Measurements from ENCODE around the gene SPATA33. TPM values are rescaled to one million over a fixed set of nuclear protein-coding genes. Genes with fewer than 3 reads are reported as not detected.

The SPATA33 gene
- total RNA-seq, 1 experiment from 2014 or later, result 12.0 TPM

DNA sequence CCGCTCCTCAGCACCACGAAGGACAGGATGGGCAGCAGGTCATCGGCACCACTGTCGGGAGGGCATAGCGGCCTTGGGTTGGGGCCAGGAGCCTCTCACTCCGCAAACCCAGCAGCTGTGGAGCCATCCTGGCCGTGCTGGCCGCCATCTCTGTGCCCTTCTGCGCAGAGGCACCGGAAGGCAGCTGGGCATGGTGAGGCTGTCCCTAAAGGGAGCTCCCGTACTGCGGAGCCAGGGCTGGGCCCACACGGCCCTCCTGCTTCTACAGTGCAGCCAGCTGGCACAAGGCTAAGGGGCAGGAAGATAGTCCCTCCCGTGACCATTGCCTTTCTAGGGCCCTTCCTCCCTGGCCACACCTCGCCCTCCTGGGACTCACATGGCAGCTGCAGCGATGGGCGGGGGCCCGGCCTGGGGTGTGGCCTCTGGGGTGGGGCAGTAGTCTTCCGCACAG is 50.9 kb downstream of the SPATA33 start:
- CTCF ChIA-PET, result interaction anchor here (0.8 to 6.2 kb wide), 5 partner anchors 8 to 217 kb away, joined by 3 to 36 read pairs (median 3); partner anchors contain the start of genes SPATA2L and VPS9D1
- no peak for ATAC-seq

DNA sequence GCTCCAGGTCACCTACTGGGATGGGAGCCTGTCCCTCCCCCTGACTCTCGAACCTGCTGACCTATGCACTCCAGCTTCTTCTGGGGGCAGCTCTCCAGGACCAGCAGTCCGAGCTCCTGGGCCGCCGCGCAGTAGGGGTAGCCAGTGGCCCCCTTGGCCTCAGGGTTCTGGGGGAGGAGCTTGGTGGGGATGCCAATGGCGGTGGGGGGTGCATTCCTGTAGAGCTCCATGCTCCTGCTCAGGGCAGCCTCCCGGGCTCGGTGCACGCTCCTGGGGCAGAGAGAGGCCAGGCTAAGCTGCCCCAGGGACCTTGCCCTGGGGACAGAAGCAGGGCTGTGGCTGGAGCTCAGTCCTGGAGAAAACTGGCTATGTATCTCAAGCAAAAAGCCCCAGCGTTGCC is 51.5 kb downstream of the SPATA33 start:
- ATAC-seq (peak; percentile 25), DNase-seq (ENCODE audit: low spot score) (peak; percentile 62)
- H3K9me3 Mint-ChIP-seq, result no peaks in the 10 kb centered on the region
- no peak for TF ChIP-seq MYBL2 (CRISPR knock-in tag; IDR thresholded peaks at IDR 0.05)
- TF ChIP-seq MAX (CRISPR knock-in tag; IDR thresholded peaks at IDR 0.05), result no peak
- no peak for TF ChIP-seq ZNF317 (CRISPR knock-in tag; IDR thresholded peaks at IDR 0.05; ENCODE audit: borderline replicate concordance, low read depth)
- no peak for TF ChIP-seq ZNF416 (CRISPR knock-in tag; IDR thresholded peaks at IDR 0.05)
- no peak for TF ChIP-seq ZNF281 (CRISPR knock-in tag; IDR thresholded peaks at IDR 0.05)
- TF ChIP-seq, protein P1, sequence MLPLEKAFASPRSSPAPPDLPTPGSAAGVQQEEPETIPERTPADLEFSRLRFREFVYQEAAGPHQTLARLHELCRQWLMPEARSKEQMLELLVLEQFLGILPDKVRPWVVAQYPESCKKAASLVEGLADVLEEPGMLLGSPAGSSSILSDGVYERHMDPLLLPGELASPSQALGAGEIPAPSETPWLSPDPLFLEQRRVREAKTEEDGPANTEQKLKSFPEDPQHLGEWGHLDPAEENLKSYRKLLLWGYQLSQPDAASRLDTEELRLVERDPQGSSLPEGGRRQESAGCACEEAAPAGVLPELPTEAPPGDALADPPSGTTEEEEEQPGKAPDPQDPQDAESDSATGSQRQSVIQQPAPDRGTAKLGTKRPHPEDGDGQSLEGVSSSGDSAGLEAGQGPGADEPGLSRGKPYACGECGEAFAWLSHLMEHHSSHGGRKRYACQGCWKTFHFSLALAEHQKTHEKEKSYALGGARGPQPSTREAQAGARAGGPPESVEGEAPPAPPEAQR (CRISPR knock-in tag; IDR thresholded peaks at IDR 0.05), result no peak
- TF ChIP-seq, protein P2, sequence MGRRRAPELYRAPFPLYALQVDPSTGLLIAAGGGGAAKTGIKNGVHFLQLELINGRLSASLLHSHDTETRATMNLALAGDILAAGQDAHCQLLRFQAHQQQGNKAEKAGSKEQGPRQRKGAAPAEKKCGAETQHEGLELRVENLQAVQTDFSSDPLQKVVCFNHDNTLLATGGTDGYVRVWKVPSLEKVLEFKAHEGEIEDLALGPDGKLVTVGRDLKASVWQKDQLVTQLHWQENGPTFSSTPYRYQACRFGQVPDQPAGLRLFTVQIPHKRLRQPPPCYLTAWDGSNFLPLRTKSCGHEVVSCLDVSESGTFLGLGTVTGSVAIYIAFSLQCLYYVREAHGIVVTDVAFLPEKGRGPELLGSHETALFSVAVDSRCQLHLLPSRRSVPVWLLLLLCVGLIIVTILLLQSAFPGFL (CRISPR knock-in tag; IDR thresholded peaks at IDR 0.05; ENCODE audit: borderline replicate concordance), result no peak
- TF ChIP-seq USF2 (CRISPR knock-in tag; IDR thresholded peaks at IDR 0.05), result no peak
- TF ChIP-seq ESRRA (CRISPR knock-in tag; IDR thresholded peaks at IDR 0.05; ENCODE audit: borderline replicate concordance), result no peak
- TF ChIP-seq ERG (CRISPR knock-in tag; IDR thresholded peaks at IDR 0.05), result no peak
- TF ChIP-seq, protein P3, sequence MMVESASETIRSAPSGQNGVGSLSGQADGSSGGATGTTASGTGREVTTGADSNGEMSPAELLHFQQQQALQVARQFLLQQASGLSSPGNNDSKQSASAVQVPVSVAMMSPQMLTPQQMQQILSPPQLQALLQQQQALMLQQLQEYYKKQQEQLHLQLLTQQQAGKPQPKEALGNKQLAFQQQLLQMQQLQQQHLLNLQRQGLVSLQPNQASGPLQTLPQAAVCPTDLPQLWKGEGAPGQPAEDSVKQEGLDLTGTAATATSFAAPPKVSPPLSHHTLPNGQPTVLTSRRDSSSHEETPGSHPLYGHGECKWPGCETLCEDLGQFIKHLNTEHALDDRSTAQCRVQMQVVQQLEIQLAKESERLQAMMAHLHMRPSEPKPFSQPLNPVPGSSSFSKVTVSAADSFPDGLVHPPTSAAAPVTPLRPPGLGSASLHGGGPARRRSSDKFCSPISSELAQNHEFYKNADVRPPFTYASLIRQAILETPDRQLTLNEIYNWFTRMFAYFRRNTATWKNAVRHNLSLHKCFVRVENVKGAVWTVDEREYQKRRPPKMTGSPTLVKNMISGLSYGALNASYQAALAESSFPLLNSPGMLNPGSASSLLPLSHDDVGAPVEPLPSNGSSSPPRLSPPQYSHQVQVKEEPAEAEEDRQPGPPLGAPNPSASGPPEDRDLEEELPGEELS (CRISPR knock-in tag; IDR thresholded peaks at IDR 0.05), result no peak
- no peak for TF ChIP-seq NFATC4 (CRISPR knock-in tag; IDR thresholded peaks at IDR 0.05)
- TF ChIP-seq TEAD1 (CRISPR knock-in tag; IDR thresholded peaks at IDR 0.05), result no peak
- no peak for TF ChIP-seq PRRX2 (CRISPR knock-in tag; IDR thresholded peaks at IDR 0.05)
- TF ChIP-seq, protein P4, sequence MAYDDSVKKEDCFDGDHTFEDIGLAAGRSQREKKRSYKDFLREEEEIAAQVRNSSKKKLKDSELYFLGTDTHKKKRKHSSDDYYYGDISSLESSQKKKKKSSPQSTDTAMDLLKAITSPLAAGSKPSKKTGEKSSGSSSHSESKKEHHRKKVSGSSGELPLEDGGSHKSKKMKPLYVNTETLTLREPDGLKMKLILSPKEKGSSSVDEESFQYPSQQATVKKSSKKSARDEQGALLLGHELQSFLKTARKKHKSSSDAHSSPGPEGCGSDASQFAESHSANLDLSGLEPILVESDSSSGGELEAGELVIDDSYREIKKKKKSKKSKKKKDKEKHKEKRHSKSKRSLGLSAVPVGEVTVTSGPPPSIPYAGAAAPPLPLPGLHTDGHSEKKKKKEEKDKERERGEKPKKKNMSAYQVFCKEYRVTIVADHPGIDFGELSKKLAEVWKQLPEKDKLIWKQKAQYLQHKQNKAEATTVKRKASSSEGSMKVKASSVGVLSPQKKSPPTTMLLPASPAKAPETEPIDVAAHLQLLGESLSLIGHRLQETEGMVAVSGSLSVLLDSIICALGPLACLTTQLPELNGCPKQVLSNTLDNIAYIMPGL (CRISPR knock-in tag; IDR thresholded peaks at IDR 0.05), result no peak
- ChIA-PET CTCF (interaction anchor here (0.8 to 6.2 kb wide), 5 partner anchors 9 to 216 kb away, joined by 3 to 36 read pairs (median 3); partner anchors contain the start of genes SPATA2L and VPS9D1), POLR2A (interaction anchor here (0.6 to 1.0 kb wide), 2 partner anchors 14 to 140 kb away, joined by 3 to 4 read pairs; no protein-coding TSS in a partner anchor)
- H3K4me3 Mint-ChIP-seq, result no peak overlapping the region
- H3K36me3 Mint-ChIP-seq, result peaks cover 3% of the 10 kb centered on the region
- peaks cover 11% of the 10 kb centered on the region for H3K4me1 Mint-ChIP-seq
- peaks cover 27% of the 10 kb centered on the region for H3K27me3 Mint-ChIP-seq (ENCODE audit: low read depth)
- H3K27ac Mint-ChIP-seq, result no peak overlapping the region

More for the DNA sequence above, 50.9 kb downstream of the SPATA33 start:
- TF ChIP-seq FOXP1 (CRISPR knock-in tag; IDR thresholded peaks at IDR 0.05; ENCODE audit: borderline replicate concordance) (0 out of 2 replicates have a peak, but pooled peaks have one; percentile 31), SMAD3 (CRISPR knock-in tag; IDR thresholded peaks at IDR 0.05; ENCODE audit: borderline replicate concordance) (no peak)
- POLR2A ChIA-PET, result interaction anchor here (0.6 to 1.0 kb wide), 2 partner anchors 14 to 141 kb away, joined by 3 to 4 read pairs; no protein-coding TSS in a partner anchor
- no peak for DNase-seq (ENCODE audit: low spot score)
- no peaks in the 10 kb centered on the region for H3K36me3 Mint-ChIP-seq
- H3K4me3 Mint-ChIP-seq, result no peak overlapping the region
- H3K27ac Mint-ChIP-seq, result no peak overlapping the region
- H3K9me3 Mint-ChIP-seq, result no peaks in the 10 kb centered on the region
- H3K27me3 Mint-ChIP-seq (ENCODE audit: low read depth), result peaks cover 31% of the 10 kb centered on the region
- H3K4me1 Mint-ChIP-seq, result peaks cover 11% of the 10 kb centered on the region

Data from WTC11 (cell line).